ENCODE results near the gene CD8A.

DNA sequence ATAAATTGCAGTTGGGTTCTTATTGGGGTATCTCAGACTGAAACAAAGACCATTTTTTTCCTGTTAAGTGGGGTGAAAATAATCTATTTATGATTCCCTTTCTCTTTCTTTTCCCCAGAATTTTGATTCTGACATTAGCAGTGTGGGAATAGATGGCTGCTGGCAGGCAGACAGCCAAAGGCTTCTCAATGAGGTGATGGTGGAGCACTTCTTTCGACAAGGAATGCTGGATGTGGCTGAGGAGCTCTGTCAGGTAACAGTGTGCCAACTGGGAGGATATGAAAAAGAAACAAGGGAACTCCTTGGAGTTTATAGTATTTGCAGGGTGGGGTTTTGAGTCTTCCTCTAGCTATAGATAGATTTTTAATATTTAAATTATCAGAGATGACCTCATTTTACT, 38.9 kb downstream of the CD8A start:
- TF ChIP-seq, protein P1, sequence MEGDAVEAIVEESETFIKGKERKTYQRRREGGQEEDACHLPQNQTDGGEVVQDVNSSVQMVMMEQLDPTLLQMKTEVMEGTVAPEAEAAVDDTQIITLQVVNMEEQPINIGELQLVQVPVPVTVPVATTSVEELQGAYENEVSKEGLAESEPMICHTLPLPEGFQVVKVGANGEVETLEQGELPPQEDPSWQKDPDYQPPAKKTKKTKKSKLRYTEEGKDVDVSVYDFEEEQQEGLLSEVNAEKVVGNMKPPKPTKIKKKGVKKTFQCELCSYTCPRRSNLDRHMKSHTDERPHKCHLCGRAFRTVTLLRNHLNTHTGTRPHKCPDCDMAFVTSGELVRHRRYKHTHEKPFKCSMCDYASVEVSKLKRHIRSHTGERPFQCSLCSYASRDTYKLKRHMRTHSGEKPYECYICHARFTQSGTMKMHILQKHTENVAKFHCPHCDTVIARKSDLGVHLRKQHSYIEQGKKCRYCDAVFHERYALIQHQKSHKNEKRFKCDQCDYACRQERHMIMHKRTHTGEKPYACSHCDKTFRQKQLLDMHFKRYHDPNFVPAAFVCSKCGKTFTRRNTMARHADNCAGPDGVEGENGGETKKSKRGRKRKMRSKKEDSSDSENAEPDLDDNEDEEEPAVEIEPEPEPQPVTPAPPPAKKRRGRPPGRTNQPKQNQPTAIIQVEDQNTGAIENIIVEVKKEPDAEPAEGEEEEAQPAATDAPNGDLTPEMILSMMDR (conservative IDR thresholded peaks at IDR 0.05 in 1 of 2, IDR thresholded peaks at IDR 0.05 in 1 of 2; ENCODE audit: extremely low read depth in 1 of 2, insufficient read depth in 1 of 2, low read depth in 1 of 2, low read length in 2 of 2): no peak
- TF ChIP-seq EZH2 (IDR thresholded peaks at IDR 0.05; ENCODE audit: borderline replicate concordance, low read length): no peak
